Measurements from ENCODE around the gene TMEM44. TPM values are rescaled to one million over a fixed set of nuclear protein-coding genes. Genes with fewer than 3 reads are reported as not detected.

Gene TMEM44, protein sequence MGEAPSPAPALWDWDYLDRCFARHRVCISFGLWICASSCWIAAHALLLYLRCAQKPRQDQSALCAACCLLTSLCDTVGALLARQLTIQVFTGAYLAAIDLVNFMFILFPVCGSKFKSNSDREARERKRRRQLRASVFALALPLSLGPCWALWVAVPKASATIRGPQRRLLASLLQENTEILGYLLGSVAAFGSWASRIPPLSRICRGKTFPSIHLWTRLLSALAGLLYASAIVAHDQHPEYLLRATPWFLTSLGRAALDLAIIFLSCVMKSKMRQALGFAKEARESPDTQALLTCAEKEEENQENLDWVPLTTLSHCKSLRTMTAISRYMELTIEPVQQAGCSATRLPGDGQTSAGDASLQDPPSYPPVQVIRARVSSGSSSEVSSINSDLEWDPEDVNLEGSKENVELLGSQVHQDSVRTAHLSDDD
- total RNA-seq, result 9.9 TPM

DNA sequence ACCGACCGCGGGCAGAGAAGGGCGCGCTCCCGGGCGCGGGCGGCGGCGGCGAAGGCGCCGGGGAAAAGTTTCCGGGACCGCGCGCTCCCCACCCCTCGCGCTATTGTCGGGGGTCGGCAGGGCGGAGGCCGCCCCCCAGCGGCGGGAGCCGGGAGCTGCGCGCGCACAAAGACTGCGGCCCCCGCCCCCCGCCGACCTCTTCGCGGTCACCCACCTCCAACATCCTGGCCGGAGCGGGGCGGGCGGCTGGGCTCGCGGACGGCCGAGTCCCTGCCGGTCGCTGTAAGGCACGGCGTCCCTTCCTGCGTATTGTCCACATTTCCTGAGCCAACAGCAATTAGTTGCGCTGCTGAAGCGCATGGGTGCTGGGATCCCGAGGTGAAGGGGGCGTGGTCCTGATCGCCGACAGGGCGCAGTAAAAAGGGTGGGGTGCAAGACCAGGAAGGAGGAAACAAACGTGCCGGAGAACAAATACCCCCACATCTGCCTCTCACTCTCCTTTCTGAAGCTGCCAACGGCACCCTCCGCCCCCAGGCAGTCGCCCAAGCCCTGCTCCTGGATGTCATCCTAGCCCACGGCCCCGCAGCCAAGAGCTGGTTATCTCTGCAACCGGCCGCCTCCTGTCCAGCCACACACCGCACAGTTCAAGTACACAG lies at the start of gene TMEM44:
TMEM44 (minus strand) TSS at position 71 of the 656 bp plus-strand sequence. CDS start 204 bp downstream, outside the sequence.
- peak; percentile 61 for DNase-seq

GRCh38 chr3:194682694-194683310 lies 49.6 kb upstream of the TMEM44 start:
- peak; percentile 82 for DNase-seq

- DNase-seq, result no peak
Observed at GRCh38 chr3:194682189-194682693, 49.0 kb upstream of the TMEM44 start.

DNA sequence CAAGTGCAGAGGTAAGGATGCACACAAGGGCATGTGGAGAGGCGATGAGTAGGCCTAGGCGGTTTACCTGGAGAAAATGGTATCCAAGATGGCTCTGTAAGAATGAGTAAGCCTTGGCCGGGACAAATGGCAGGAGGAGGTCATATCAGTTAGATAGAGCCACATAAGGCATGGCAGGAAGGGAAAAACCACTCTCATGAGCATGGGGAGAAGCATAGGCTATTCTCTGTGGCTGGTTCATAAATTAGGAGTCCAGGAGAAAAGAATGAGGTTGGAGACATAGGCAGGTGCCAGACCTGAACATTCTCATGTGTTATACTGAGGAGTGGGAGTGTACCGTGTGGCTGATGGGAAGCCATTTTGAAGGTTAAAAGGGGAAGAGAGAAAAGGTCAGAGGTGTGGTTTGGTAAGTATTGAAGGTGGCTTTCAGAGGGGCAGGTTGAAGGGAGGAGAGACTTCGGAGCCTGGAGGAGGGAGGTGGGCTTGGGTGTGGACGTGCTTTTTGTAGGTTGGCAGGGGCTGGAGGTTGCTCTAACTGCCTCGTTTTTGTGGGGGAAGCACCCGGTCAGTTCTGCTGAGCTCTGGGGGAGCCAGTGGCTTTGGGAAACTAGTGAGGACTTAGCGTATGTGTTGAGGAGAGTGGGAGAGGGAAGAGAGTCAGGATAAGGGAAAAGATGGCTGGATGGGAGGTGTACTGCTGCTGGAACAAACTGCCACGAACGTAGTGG lies 47.8 kb upstream of the TMEM44 start:
- no peak for DNase-seq

DNA sequence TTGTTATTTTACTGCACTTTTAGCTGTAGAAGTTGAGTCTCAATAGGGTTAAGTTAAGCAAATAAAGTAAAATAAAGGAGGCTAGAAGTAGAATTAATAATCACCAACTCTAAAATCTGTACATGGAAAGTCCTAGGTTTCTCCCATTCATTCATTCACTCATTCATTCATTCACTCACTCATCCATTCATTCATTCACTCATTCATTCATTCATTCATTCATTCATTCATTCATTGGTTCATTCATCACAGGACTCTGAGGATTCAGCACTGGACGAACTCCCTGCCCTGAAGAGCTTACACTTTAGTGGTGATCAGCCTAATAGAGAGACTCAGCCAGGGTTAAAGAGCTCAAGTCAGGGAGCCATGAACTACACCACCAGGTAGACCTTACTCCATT lies 43.3 kb upstream of the TMEM44 start:
- no peak for DNase-seq

DNA sequence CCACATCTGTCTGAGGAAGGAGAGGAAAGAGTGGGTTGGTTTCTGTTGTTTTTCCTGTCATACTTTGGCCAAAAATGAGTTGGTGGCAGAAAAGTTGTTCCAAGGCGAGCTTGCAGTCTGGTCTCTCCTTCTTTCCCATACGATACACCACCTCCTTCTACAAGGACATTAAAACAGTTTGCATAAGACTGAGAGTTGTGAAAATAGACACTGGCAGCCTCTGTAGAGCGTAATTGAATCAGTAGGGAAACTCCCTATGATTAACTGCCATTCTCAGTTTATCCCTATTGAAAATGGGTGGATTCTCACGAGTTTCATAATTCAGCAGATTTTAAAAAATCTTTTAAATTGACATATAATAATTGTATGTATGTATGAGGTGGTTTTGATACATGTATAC lies 42.5 kb upstream of the TMEM44 start:
- no peak for DNase-seq

- DNase-seq, result no peak
Observed at GRCh38 chr3:194675081-194675640, 41.9 kb upstream of the TMEM44 start.

DNA sequence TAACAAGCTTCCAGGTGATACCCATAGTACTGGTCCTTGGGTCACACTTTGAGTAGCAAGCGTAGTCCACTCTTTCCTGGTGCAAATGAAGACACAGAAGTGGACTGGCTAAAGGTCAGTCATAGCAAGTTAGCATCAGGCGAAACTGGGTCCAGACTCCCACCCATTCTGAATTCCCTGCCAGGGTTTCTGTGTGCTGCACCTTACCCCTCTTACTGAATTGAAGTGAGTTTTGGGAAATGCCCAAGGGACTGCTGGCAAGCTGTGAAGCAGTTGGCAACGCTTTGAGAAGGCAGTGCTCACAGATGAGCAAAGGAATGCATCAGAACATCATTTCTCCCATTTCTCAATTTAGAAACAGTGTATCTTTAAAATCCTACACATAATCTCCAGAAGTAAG lies 40.5 kb upstream of the TMEM44 start:
- DNase-seq, result no peak

DNA sequence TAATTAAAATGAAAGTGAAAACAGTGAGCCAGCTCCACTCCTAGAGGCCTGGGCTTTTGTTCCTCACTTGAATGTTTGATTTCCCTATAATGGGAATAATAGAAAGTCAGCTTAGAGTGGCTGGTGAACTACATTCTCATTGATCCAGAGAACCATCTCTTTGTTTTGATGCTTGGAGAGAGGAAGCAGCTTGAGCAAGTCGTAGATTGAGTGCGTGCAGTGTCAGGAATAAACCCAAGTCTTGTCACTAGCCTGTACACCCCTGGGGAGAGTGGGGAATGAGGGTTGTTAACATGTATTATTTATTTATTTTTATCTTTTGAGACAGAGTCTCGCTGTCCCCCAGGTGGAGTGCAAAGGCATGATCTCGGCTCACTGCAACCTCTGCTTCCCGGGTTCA lies 39.7 kb upstream of the TMEM44 start:
- no peak for DNase-seq

DNA sequence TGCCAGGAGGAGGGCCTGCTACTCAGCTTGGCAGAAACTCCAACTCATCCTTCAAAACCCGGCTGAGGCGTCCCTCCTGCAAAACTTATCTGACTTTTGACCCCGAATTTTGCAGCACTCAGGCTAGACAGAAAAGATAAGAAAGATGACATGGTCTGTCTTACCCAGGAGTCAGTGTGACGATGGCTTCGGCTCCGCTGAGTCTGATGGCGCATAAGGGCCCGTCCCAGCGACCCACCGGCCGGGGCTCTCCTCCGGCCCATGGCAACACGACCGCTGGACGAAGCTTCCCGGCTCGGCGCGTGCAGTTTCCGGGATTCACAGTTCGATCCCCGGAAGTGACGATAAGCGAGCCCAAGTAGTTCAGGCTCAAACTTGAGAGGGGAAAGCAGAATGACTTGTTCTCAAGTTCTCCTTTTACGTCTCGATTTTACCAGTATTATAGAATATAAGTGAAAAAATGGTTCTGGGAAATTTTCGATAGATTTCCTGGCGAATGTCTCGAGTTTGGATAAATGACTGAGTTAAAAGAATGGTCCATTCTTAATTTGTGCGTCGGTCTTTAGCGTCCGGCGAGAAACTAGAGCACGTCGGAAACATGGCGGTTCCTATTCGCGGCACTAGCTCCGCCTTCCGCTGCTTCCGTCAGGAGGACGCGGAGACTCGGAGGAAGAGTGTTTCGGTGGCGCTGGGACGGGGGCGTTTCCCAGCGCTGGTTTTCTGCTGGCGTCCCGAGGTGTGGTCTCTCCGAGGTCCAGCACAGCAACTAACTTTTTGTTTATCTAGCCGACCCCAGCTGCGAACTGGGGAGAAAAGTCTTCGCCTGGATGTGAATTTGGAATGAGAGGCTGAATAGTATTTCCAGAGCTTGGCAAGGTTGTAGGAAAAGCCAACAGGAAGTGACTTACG lies 38.9 kb upstream of the TMEM44 start, which contains the start of gene LSG1:
LSG1 (minus strand) TSS at position 292 of the 909 bp plus-strand sequence; CDS start at position 263, 29 bp downstream.
- DNase-seq, result peak; percentile 99

- no peak for DNase-seq
Observed at GRCh38 chr3:194671511-194671899, 38.3 kb upstream of the TMEM44 start.

GRCh38 chr3:194667363-194667762 lies 34.1 kb upstream of the TMEM44 start:
- DNase-seq, result no peak

DNA sequence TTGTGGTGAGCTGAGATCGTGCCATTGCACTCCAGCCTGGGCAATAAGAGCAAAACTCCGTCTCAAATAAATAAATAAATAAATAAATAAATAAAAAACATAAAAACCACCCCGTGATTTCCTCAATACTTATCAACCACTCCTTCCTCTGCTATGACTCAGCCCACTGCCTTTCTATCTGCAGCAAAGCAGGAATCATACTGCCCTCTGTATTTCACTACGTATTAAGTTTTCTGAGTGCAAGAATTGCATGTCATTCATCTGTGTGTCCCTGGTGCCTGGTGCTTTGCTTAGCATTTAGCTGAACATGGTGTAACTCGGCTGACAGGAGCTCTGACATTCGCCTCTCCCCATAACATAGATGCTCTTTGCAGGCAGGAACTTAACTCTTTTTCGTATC lies 31.6 kb upstream of the TMEM44 start:
- DNase-seq, result no peak

GRCh38 chr3:194661946-194662345 lies 28.7 kb upstream of the TMEM44 start:
- DNase-seq, result no peak

GRCh38 chr3:194661374-194661773 lies 28.2 kb upstream of the TMEM44 start:
- no peak for DNase-seq

GRCh38 chr3:194659778-194660177 lies 26.6 kb upstream of the TMEM44 start:
- DNase-seq, result no peak

DNA sequence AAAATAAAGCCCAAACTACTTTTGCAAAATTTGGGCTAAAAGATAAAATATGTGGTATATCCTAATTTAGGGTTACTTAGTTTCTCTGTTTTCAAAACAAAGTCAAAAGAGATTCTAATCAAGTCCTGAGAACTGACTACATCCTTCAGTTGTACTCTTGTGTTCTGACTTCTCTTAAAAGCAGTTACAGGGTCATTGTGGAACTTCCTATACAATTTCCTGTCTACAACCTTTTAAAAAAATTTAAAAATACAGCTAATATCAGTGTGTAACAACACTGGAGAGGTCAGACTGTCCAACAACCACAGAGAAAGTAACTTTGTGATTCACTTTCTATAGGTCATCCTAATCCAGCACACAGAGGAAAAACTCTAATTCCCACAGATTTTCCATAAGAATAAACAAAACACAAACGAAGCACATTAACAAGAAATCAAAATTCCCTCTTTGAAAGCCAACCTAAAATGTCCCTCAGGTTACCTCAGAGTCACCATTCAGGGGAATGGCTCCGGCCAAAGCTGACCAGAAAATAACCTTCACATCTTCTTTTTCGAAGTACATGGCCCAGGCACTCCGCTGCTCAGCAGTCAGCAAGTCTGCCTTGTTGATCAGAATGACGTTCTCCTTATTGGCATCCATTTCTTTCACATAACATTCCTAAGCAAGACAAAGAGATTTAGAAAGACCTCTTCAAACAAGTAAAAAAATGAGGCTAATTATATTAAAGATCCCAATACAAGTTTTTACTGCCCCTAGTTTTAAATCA lies 25.4 kb upstream of the TMEM44 start:
- DNase-seq, result no peak

- no peak for DNase-seq
Observed at GRCh38 chr3:194657439-194657838, 24.2 kb upstream of the TMEM44 start.

DNA sequence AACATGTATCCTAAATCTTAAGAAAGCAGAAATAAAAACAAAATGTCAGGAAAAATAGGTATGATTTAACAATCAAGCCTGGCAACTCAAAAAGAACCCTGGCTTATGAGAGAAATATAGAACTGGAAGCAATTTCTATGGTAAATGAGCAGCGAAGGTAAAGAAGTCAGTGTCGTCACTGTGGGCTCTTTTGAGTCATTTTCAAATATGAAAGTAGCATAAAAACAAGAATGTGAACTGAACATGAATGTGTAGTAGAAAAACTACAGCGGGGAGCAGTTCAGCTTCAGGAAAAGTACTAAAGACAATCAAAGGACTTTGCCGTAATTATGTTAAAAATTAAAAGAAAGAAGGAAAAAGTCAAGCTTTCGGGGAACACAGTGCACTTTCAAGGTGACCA lies 21.2 kb upstream of the TMEM44 start:
- DNase-seq, result no peak

GRCh38 chr3:194647747-194648146 lies 14.5 kb upstream of the TMEM44 start:
- no peak for DNase-seq
